IMR-90 (cell line): Measurements from ENCODE around the gene ATP9B. TPM values are rescaled to one million over a fixed set of nuclear protein-coding genes. Genes with fewer than 3 reads are reported as not detected.

Experiments used
- ATAC-seq: fragments of 200-7000 bp; cut with Tn5 transposase; 2 replicates; pipeline ENCODE4 v1.9.1; 2020; ENCODE audit warnings: low read depth, mild to moderate bottlenecking, moderate library complexity
- BruUV-seq: library from RNA; stranded (reverse); fragments of 400-500 nt; replicated peaks from 2 replicates; lab custom pipeline; 2021; lab: Mats Ljungman, UMichigan
- CTCF ChIA-PET: fragments of 300-600 bp; formaldehyde crosslinking; extraction: SDS; loops from one replicate; lab custom pipeline; 2021; ENCODE audit warnings: antibody characterized with exemption; lab: Yijun Ruan, JAX
- POLR2A ChIA-PET: fragments of 300-600 bp; sonication (Branson Sonifier 250); formaldehyde crosslinking; loops from one replicate; lab custom pipeline; 2022; ENCODE audit warnings: antibody characterized with exemption; ENCODE audit not compliant: unreplicated experiment; lab: Charles Lee
- DNase-seq: peaks from one replicate; pipeline ENCODE4 v3.0.0; 2013
- H2AFZ ChIP-seq: replicated peaks from 2 replicates; pipeline ENCODE3; 2013; ENCODE audit warnings: low read length, mild to moderate bottlenecking; ENCODE audit not compliant: poor library complexity
- H2AK5ac ChIP-seq: 2 replicates; pipeline ENCODE4 v1.6.1; 2013; ENCODE audit warnings: low read depth, low read length, inconsistent platforms
- H2AK9ac ChIP-seq: replicated peaks from 2 replicates; pipeline ENCODE3; 2013; ENCODE audit warnings: mild to moderate bottlenecking, low read depth, low read length, moderate library complexity; ENCODE audit not compliant: poor library complexity
- H2BK120ac ChIP-seq: 2 replicates; pipeline ENCODE4 v1.6.1; 2013; ENCODE audit warnings: low read depth, low read length, inconsistent platforms
- H2BK15ac ChIP-seq: 3 replicates; pipeline ENCODE4 v1.6.1; 2013; ENCODE audit warnings: low read depth, low read length, inconsistent platforms
- H2BK20ac ChIP-seq: 2 replicates; pipeline ENCODE4 v1.6.1; 2013; ENCODE audit warnings: low read depth, mild to moderate bottlenecking, inconsistent platforms, low read length, moderate library complexity
- H2BK5ac ChIP-seq: 2 replicates; pipeline ENCODE4 v1.6.1; 2013; ENCODE audit warnings: mild to moderate bottlenecking, low read depth, low read length, inconsistent platforms; ENCODE audit not compliant: poor library complexity, severe bottlenecking
- H3K14ac ChIP-seq: replicated peaks from 2 replicates; pipeline ENCODE4 v1.6.1; 2013; ENCODE audit warnings: low read depth, low read length, inconsistent platforms
- H3K18ac ChIP-seq: 2 replicates; pipeline ENCODE4 v1.6.1; 2013; ENCODE audit warnings: low read depth, low read length, control low read depth
- H3K23ac ChIP-seq: 2 replicates; pipeline ENCODE4 v1.6.1; 2013; ENCODE audit warnings: low read depth, low read length, inconsistent platforms
- H3K27ac ChIP-seq: 2 replicates; pipeline ENCODE4 v1.5.1; 2013; ENCODE audit warnings: mild to moderate bottlenecking, control low read depth, low read length; ENCODE audit not compliant: insufficient read depth
- H3K27me3 ChIP-seq: 2 replicates; pipeline ENCODE4 v1.6.1; 2013; ENCODE audit warnings: low read length; ENCODE audit not compliant: control insufficient read depth, insufficient read depth
- H3K36me3 ChIP-seq: 2 replicates; pipeline ENCODE4 v1.6.1; 2013; ENCODE audit warnings: low read length, mixed read lengths; ENCODE audit not compliant: control insufficient read depth, insufficient read depth
- H3K4ac ChIP-seq: 2 replicates; pipeline ENCODE4 v1.6.1; 2013; ENCODE audit warnings: low read depth, low read length, inconsistent platforms
- H3K4me1 ChIP-seq: 2 replicates; pipeline ENCODE4 v1.6.1; 2013; ENCODE audit warnings: low read length, mixed read lengths; ENCODE audit not compliant: control insufficient read depth, insufficient read depth
- H3K4me2 ChIP-seq: 2 replicates; pipeline ENCODE4 v1.6.1; 2013; ENCODE audit warnings: low read depth, mild to moderate bottlenecking, control low read depth, low read length, moderate library complexity
- H3K4me3 ChIP-seq: 2 replicates; pipeline ENCODE4 v1.5.1; 2013; ENCODE audit warnings: low read depth, mild to moderate bottlenecking, control low read depth, low read length, moderate library complexity; ENCODE audit not compliant: insufficient read depth
- H3K56ac ChIP-seq: 2 replicates; pipeline ENCODE4 v1.6.1; 2013; ENCODE audit warnings: low read length, inconsistent platforms; ENCODE audit not compliant: insufficient read depth; ENCODE audit errors: extremely low read depth
- H3K79me1 ChIP-seq, 2 experiments: 2 replicates each; pipeline ENCODE4 v1.6.1; 2013; ENCODE audit warnings: low read length in 2 of 2, inconsistent platforms in 1 of 2, low read depth in 1 of 2
- H3K9ac ChIP-seq: 2 replicates; pipeline ENCODE4 v1.6.1; 2013; ENCODE audit warnings: low read depth, low read length, control low read depth
- H3K9me1 ChIP-seq: 2 replicates; pipeline ENCODE4 v1.6.1; 2013; ENCODE audit warnings: low read length, inconsistent platforms; ENCODE audit not compliant: insufficient read depth
- H3K9me3 ChIP-seq: 2 replicates; pipeline ENCODE4 v1.6.1; 2013; ENCODE audit warnings: low read length; ENCODE audit not compliant: control insufficient read depth, insufficient read depth
- H4K20me1 ChIP-seq: 2 replicates; pipeline ENCODE4 v1.6.1; 2013; ENCODE audit warnings: low read length, inconsistent platforms; ENCODE audit not compliant: insufficient read depth
- H4K5ac ChIP-seq: 2 replicates; pipeline ENCODE4 v1.6.1; 2013; ENCODE audit warnings: mild to moderate bottlenecking, low read depth, low read length, control low read depth
- H4K8ac ChIP-seq, 2 experiments: 2 replicates each; pipeline ENCODE4 v1.6.1; 2013; ENCODE audit warnings: low read depth in 2 of 2, low read length in 2 of 2, control low read depth in 1 of 2, inconsistent platforms in 1 of 2
- H4K91ac ChIP-seq: 2 replicates; pipeline ENCODE4 v1.6.1; 2013; ENCODE audit warnings: low read depth, low read length, inconsistent platforms; ENCODE audit not compliant: insufficient read depth
- BHLHE40 ChIP-seq: fragments of 150-350 bp; IDR thresholded peaks from 2 replicates; pipeline ENCODE4 v1.6.1; 2016; ENCODE audit warnings: mild to moderate bottlenecking, low read depth, low read length
- CEBPB ChIP-seq: IDR thresholded peaks from 2 replicates; pipeline ENCODE4 v1.6.1; 2012; ENCODE audit warnings: low read depth, low read length, improper control_type of control experiment
- CHD1 ChIP-seq: IDR thresholded peaks from 2 replicates; pipeline ENCODE4 v1.6.1; 2012; ENCODE audit warnings: low read depth, low read length, improper control_type of control experiment
- CTCF ChIP-seq: conservative IDR thresholded peaks from 2 replicates; pipeline ENCODE4 v1.5.1; 2012; ENCODE audit warnings: mild to moderate bottlenecking, low read depth, low read length, improper control_type of control experiment
- ELK1 ChIP-seq: fragments of 150-350 bp; IDR thresholded peaks from 2 replicates; pipeline ENCODE4 v1.6.1; 2016; ENCODE audit warnings: low read depth, mild to moderate bottlenecking, low read length, moderate library complexity, borderline replicate concordance
- FOS ChIP-seq: fragments of 150-350 bp; IDR thresholded peaks from 2 replicates; pipeline ENCODE4 v1.6.1; 2016; ENCODE audit warnings: low read depth, low read length
- MAFK ChIP-seq: IDR thresholded peaks from 2 replicates; pipeline ENCODE4 v1.6.1; 2012; ENCODE audit warnings: low read depth, low read length, improper control_type of control experiment
- MAZ ChIP-seq: IDR thresholded peaks from 2 replicates; pipeline ENCODE4 v1.6.1; 2012; ENCODE audit warnings: low read depth, mild to moderate bottlenecking, low read length, improper control_type of control experiment, moderate library complexity, borderline replicate concordance
- MXI1 ChIP-seq: IDR thresholded peaks from 2 replicates; pipeline ENCODE4 v1.6.1; 2012; ENCODE audit warnings: low read depth, mild to moderate bottlenecking, low read length, moderate library complexity, borderline replicate concordance
- NFE2L2 ChIP-seq: fragments of 150-350 bp; IDR thresholded peaks from 2 replicates; pipeline ENCODE4 v1.6.1; 2016; ENCODE audit warnings: low read depth, mild to moderate bottlenecking, low read length
- POLR2A ChIP-seq: IDR thresholded peaks from 2 replicates; pipeline ENCODE4 v1.6.1; 2012; ENCODE audit warnings: mild to moderate bottlenecking, low read depth, low read length
- RAD21 ChIP-seq: IDR thresholded peaks from 2 replicates; pipeline ENCODE4 v1.6.1; 2012; ENCODE audit warnings: low read length, improper control_type of control experiment
- RCOR1 ChIP-seq: IDR thresholded peaks from 2 replicates; pipeline ENCODE4 v1.6.1; 2012; ENCODE audit warnings: mild to moderate bottlenecking, low read length, improper control_type of control experiment; ENCODE audit not compliant: insufficient replicate concordance
- RFX5 ChIP-seq: IDR thresholded peaks from 2 replicates; pipeline ENCODE4 v1.8.0; 2012; ENCODE audit warnings: low read depth, mild to moderate bottlenecking, low read length, moderate library complexity
- SMC3 ChIP-seq: fragments of 150-350 bp; IDR thresholded peaks from 2 replicates; pipeline ENCODE4 v1.6.1; 2016; ENCODE audit warnings: low read depth, mild to moderate bottlenecking, antibody characterized with exemption, low read length, moderate library complexity
- USF2 ChIP-seq: fragments of 150-350 bp; IDR thresholded peaks from 2 replicates; pipeline ENCODE4 v1.6.1; 2017; ENCODE audit warnings: mild to moderate bottlenecking, antibody characterized with exemption, low read length, low read depth
- WGBS, 2 experiments: methylation state at CpG; one replicate each; pipeline versions ENCODE4 v1.1.5 to v1.1.7; 2013; ENCODE audit warnings: missing lambda C conversion rate in 2 of 2; ENCODE audit not compliant: insufficient read length in 1 of 2; ENCODE audit errors: extremely low coverage in 2 of 2; 5-methylcytosine and 5-hydroxymethylcytosine counted together
- dilution Hi-C: fragments of 300-500 bp; cut with HindIII; formaldehyde crosslinking; loops from one replicate; pipeline ENCODE4 v1.14.3; 2018; ENCODE audit warnings: low sequenced_read_pairs; ENCODE audit not compliant: unreplicated experiment
- in situ Hi-C: fragments of 300-500 bp; cut with MboI; formaldehyde crosslinking; loops from 3 replicates; pipeline ENCODE4 v1.14.3; 2019; ENCODE audit warnings: low sequenced_read_pairs, inconsistent platforms, mixed read lengths
- intact Hi-C: fragments of 100-400 bp; cut with micrococcal nuclease; formaldehyde crosslinking; loops from 2 replicates; pipeline ENCODE4 v1.10.0; 2022
- polyA plus RNA-seq, 3 experiments: library from polyadenylated mRNA; depleted of rRNA; stranded (reverse); fragments of >200 nt; gene quantifications; 2 replicates each; pipeline ENCODE4 v1.2.3, GENCODE V29; 2012; ENCODE audit warnings: low replicate concordance in 1 of 3
- total RNA-seq: library from RNA; depleted of rRNA; stranded (reverse); fragments of >200 nt; gene quantifications from 2 replicates; pipeline ENCODE4 v1.2.3, GENCODE V29; 2012

Gene ATP9B
- total and polyA plus RNA-seq, 2 of the 4 experiments (the other 2 are of a cell fraction) = 11.0 to 11.5 TPM

- H2BK15ac ChIP-seq = no peak overlapping the region
- H4K5ac ChIP-seq = no peak overlapping the region
- no peak overlapping the region for H3K18ac ChIP-seq
- no peak overlapping the region for H3K56ac ChIP-seq
- ATAC-seq (no peak), DNase-seq (no peak)
- H3K23ac ChIP-seq = no peak overlapping the region
- no peak overlapping the region for H3K4ac ChIP-seq
- H3K4me3 ChIP-seq = no peak overlapping the region
- no peak overlapping the region for H3K27ac ChIP-seq
- ChIA-PET POLR2A (no interaction called here), CTCF (interaction anchor here (1.8 kb wide), 1 partner anchor 10 kb away, joined by 4 read pairs; no protein-coding TSS in a partner anchor)
- H2AK5ac ChIP-seq = no peak overlapping the region
- H4K91ac ChIP-seq = no peak overlapping the region
- peaks cover 7% of the 10 kb centered on the region for H3K4me1 ChIP-seq
- dilution Hi-C loops = no loop called here
- no peak overlapping the region for H2AFZ ChIP-seq
- no peak overlapping the region for H2BK5ac ChIP-seq
- BruUV-seq = no TSS peak
- no peak overlapping the region for H2BK20ac ChIP-seq
- in situ Hi-C loops = no loop called here
- no peak overlapping the region for H4K8ac ChIP-seq
- TF ChIP-seq USF2 (no peak), CHD1 (no peak), MAZ (no peak), POLR2A (no peak), NFE2L2 (no peak), MAFK (no peak), CEBPB (no peak), MXI1 (no peak), CTCF (no peak), FOS (no peak), RCOR1 (no peak), RAD21 (no peak), RFX5 (no peak), ELK1 (no peak), BHLHE40 (no peak), SMC3 (no peak)
- no peak overlapping the region for H3K14ac ChIP-seq
- H3K4me2 ChIP-seq = no peak overlapping the region
- no peaks in the 10 kb centered on the region for H3K9me1 ChIP-seq
- WGBS, 2 experiments = no CpG with 5 or more reads among the region's 4 CpGs
- no peaks in the 10 kb centered on the region for H4K20me1 ChIP-seq
- no peaks in the 10 kb centered on the region for H3K79me1 ChIP-seq
- intact Hi-C loops = no loop called here
- no peaks in the 10 kb centered on the region for H3K36me3 ChIP-seq
- H3K9ac ChIP-seq = no peak overlapping the region
- no peak overlapping the region for H2BK120ac ChIP-seq
- H3K9me3 ChIP-seq = no peaks in the 10 kb centered on the region
- H3K27me3 ChIP-seq = peaks cover 30% of the 10 kb centered on the region
- no peak overlapping the region for H2AK9ac ChIP-seq
Measured at GRCh38 chr18:79389689-79390088, 320.5 kb downstream of the ATP9B start.
